Measurements from ENCODE around the gene ANTXR2. TPM values are rescaled to one million over a fixed set of nuclear protein-coding genes. Genes with fewer than 3 reads are reported as not detected.

ANTXR2 gene
- total RNA-seq, 4 donors from 2014 or later = 69.6 to 139 (median 118) TPM

DNA sequence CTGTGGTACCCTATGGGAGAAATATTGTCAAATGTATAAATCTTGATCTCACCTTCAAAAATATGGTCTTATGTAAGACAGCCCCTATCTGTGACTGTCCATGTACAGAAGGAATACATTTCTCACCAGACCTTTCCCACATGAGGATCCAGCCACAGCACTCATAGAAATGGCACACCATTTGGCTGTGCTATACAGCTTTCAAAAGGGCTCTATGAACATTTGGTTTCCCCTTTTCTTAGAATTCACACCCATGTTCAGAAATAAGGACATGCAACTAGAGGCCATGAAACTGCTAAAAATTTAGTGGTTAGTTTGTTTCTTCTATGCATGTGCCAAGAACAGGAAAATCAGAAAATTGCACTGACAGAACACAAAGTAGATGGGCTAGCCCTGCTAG lies 62.7 kb downstream of the ANTXR2 start:
- Histone ChIP-seq H3K27me3 (no peaks in the 10 kb centered on the region), H3K36me3 (peaks cover 0 to 34% (median 0%) of the 10 kb centered on the region in 3 donors), H3K27ac (no peak overlapping the region), H3K4me3 (no peak overlapping the region), H3K4me1 (peaks cover 0 to 24% (median 6%) of the 10 kb centered on the region in 4 donors), H3K9me3 (no peaks in the 10 kb centered on the region)
- no peak for DNase-seq (ENCODE audit: low spot score in 2 of 2)
- TF ChIP-seq EP300 (IDR thresholded peaks at IDR 0.05) (no peak), POLR2A (IDR thresholded peaks at IDR 0.05) (no peak), CTCF (IDR thresholded peaks at IDR 0.05) (no peak)

DNA sequence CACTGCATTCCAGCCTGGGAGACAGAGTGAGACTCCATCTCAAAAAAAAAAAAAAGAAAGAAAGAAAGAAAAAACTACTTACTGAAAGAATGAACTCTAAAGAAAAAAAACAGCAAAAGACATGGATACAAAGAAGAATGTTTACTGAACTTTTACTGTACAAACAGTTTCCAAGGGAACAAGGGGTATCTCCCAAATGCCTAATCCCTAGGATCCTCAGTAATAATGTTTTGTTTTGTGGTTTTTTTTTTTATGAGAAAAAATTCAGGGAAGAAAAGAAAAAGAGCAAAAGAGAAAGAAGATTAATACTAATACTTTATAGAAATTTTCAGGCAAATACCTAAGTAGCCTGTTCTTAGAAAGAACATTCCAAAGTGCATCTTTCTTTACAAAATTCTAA lies 63.2 kb downstream of the ANTXR2 start:
- no peak overlapping the region for H3K27ac ChIP-seq
- no peaks in the 10 kb centered on the region for H3K9me3 ChIP-seq
- H3K4me3 ChIP-seq = no peak overlapping the region
- no peaks in the 10 kb centered on the region for H3K27me3 ChIP-seq
- peaks cover 0 to 18% (median 6%) of the 10 kb centered on the region in 4 donors for H3K4me1 ChIP-seq
- DNase-seq (ENCODE audit: low spot score in 2 of 2) = no peak
- no peak for TF ChIP-seq POLR2A (IDR thresholded peaks at IDR 0.05)
- TF ChIP-seq CTCF (IDR thresholded peaks at IDR 0.05) = no peak
- no peak for TF ChIP-seq EP300 (IDR thresholded peaks at IDR 0.05)
- peaks cover 0 to 34% (median 0%) of the 10 kb centered on the region in 3 donors for H3K36me3 ChIP-seq

GRCh38 chr4:80008971-80009370 lies 64.1 kb downstream of the ANTXR2 start:
- H3K27ac ChIP-seq = no peak overlapping the region
- no peak for TF ChIP-seq POLR2A (IDR thresholded peaks at IDR 0.05)
- no peak for TF ChIP-seq CTCF (IDR thresholded peaks at IDR 0.05)
- no peak for TF ChIP-seq EP300 (IDR thresholded peaks at IDR 0.05)
- peaks cover 0 to 37% (median 0%) of the 10 kb centered on the region in 3 donors for H3K36me3 ChIP-seq
- peaks cover 0 to 17% (median 6%) of the 10 kb centered on the region in 4 donors for H3K4me1 ChIP-seq
- H3K27me3 ChIP-seq = no peaks in the 10 kb centered on the region
- DNase-seq (ENCODE audit: low spot score in 2 of 2) = no peak
- H3K4me3 ChIP-seq = no peak overlapping the region
- H3K9me3 ChIP-seq = peaks cover 0 to 8% (median 0%) of the 10 kb centered on the region in 4 donors
- 0% methylated on average over 1 of the region's 1 CpG for WGBS, 2 donors

DNA sequence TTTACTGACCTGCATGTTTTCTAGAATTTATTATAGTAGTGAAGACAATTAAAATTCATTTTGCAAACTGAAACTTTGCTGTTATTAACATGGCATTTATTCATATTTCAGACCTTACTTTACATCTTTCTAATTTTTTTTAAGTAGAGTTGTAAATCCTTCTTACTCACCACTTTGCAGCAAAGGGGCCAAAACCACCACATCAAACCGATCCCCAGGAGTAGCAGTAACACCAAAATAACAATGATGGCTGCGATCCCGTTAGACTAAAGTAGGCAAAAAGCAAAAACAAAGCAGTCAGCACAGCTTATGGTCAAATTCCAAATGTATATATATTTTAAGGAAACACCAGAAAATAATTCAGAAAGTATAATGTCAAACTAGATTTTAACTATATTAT lies 64.7 kb downstream of the ANTXR2 start:
- Histone ChIP-seq H3K27ac (no peak overlapping the region), H3K27me3 (no peaks in the 10 kb centered on the region), H3K36me3 (peaks cover 0 to 43% (median 0%) of the 10 kb centered on the region in 3 donors), H3K4me1 (peaks cover 0 to 17% (median 6%) of the 10 kb centered on the region in 4 donors), H3K4me3 (no peak overlapping the region), H3K9me3 (peaks cover 0 to 9% (median 0%) of the 10 kb centered on the region in 4 donors)
- 93% methylated on average over 3 of the region's 3 CpGs for WGBS, 2 donors
- no peak for DNase-seq (ENCODE audit: low spot score in 2 of 2)
- TF ChIP-seq POLR2A (IDR thresholded peaks at IDR 0.05) (no peak), EP300 (IDR thresholded peaks at IDR 0.05) (no peak), CTCF (IDR thresholded peaks at IDR 0.05) (no peak)

GRCh38 chr4:80007745-80008149 lies 65.3 kb downstream of the ANTXR2 start:
- TF ChIP-seq CTCF (IDR thresholded peaks at IDR 0.05) (no peak), POLR2A (IDR thresholded peaks at IDR 0.05) (no peak), EP300 (IDR thresholded peaks at IDR 0.05) (no peak)
- no peaks in the 10 kb centered on the region for H3K27me3 ChIP-seq
- peaks cover 0 to 46% (median 0%) of the 10 kb centered on the region in 3 donors for H3K36me3 ChIP-seq
- no peak overlapping the region for H3K27ac ChIP-seq
- DNase-seq (ENCODE audit: low spot score in 2 of 2) = no peak
- no peak overlapping the region for H3K4me3 ChIP-seq
- peaks cover 0 to 16% (median 6%) of the 10 kb centered on the region in 4 donors for H3K4me1 ChIP-seq
- WGBS, 2 donors = 84 to 89% methylated on average over 3 of the region's 3 CpGs
- peaks cover 0 to 11% (median 0%) of the 10 kb centered on the region in 4 donors for H3K9me3 ChIP-seq
